H9 (cell line): ENCODE results near the gene LIPE. TPM values are rescaled to one million over a fixed set of nuclear protein-coding genes. Genes with fewer than 3 reads are reported as not detected.

Experiments
- DNase-seq: peaks from one replicate; pipeline ENCODE4 v3.0.0-alpha.2; 2017
- H2AFZ ChIP-seq: one replicate; pipeline ENCODE4 v1.6.1; 2013; ENCODE audit warnings: mild to moderate bottlenecking, low read length, control low read depth, moderate library complexity
- H2AK5ac ChIP-seq: 2 replicates; pipeline ENCODE4 v1.6.1; 2013; ENCODE audit warnings: low read length, control low read depth, mixed read lengths; ENCODE audit not compliant: insufficient read length
- H2BK120ac ChIP-seq: one replicate; pipeline ENCODE4 v1.6.1; 2013; ENCODE audit warnings: low read depth, mild to moderate bottlenecking, low read length, control low read depth, inconsistent platforms; ENCODE audit not compliant: poor library complexity, severe bottlenecking
- H2BK12ac ChIP-seq: 2 replicates; pipeline ENCODE4 v1.6.1; 2013; ENCODE audit warnings: low read length, control low read depth, mixed read lengths, low read depth; ENCODE audit not compliant: insufficient read length
- H2BK15ac ChIP-seq: 2 replicates; pipeline ENCODE4 v1.6.1; 2013; ENCODE audit warnings: low read depth, low read length, control low read depth
- H2BK20ac ChIP-seq: one replicate; pipeline ENCODE4 v1.6.1; 2013; ENCODE audit warnings: low read depth, mild to moderate bottlenecking, low read length, control low read depth, inconsistent platforms; ENCODE audit not compliant: poor library complexity, severe bottlenecking
- H2BK5ac ChIP-seq: 2 replicates; pipeline ENCODE4 v1.6.1; 2013; ENCODE audit warnings: low read length, control low read depth, mixed read lengths; ENCODE audit not compliant: insufficient read length
- H3K14ac ChIP-seq: 2 replicates; pipeline ENCODE4 v1.6.1; 2013; ENCODE audit warnings: low read length, control low read depth; ENCODE audit not compliant: insufficient read depth
- H3K18ac ChIP-seq: 2 replicates; pipeline ENCODE4 v1.6.1; 2013; ENCODE audit warnings: low read depth, mild to moderate bottlenecking, mixed read lengths, low read length, control low read depth; ENCODE audit not compliant: insufficient read length
- H3K23ac ChIP-seq: 2 replicates; pipeline ENCODE4 v1.6.1; 2013; ENCODE audit warnings: low read length, control low read depth, mixed read lengths, low read depth; ENCODE audit not compliant: insufficient read length
- H3K23me2 ChIP-seq: 2 replicates; pipeline ENCODE4 v1.6.1; 2013; ENCODE audit warnings: low read depth, mild to moderate bottlenecking, mixed read lengths, low read length, control low read depth; ENCODE audit not compliant: insufficient read length, poor library complexity, severe bottlenecking
- H3K27ac ChIP-seq: 2 replicates; pipeline ENCODE4 v1.5.1; 2013; ENCODE audit warnings: low read length, control low read depth, mixed read lengths, low read depth; ENCODE audit not compliant: insufficient read length
- H3K27me3 ChIP-seq: 2 replicates; pipeline ENCODE4 v1.6.1; 2013; ENCODE audit warnings: low read length, control low read depth, inconsistent platforms; ENCODE audit not compliant: insufficient read depth
- H3K4ac ChIP-seq: 2 replicates; pipeline ENCODE4 v1.6.1; 2013; ENCODE audit warnings: low read depth, mild to moderate bottlenecking, control low read depth, inconsistent platforms, low read length, moderate library complexity
- H3K4me1 ChIP-seq: 2 replicates; pipeline ENCODE4 v1.6.1; 2013; ENCODE audit warnings: low read length, control low read depth, inconsistent platforms; ENCODE audit not compliant: insufficient read depth
- H3K4me2 ChIP-seq: 2 replicates; pipeline ENCODE4 v1.6.1; 2013; ENCODE audit warnings: low read length, control low read depth, mixed read lengths; ENCODE audit not compliant: insufficient read length, insufficient read depth
- H3K56ac ChIP-seq: 2 replicates; pipeline ENCODE4 v1.6.1; 2013; ENCODE audit warnings: low read depth, mild to moderate bottlenecking, mixed read lengths, low read length, control low read depth; ENCODE audit not compliant: insufficient read length
- H3K79me1 ChIP-seq: 2 replicates; pipeline ENCODE4 v1.6.1; 2013; ENCODE audit warnings: low read depth, mild to moderate bottlenecking, moderate library complexity, low read length, control low read depth, inconsistent platforms; ENCODE audit not compliant: insufficient read depth, poor library complexity, severe bottlenecking
- H3K79me2 ChIP-seq: 2 replicates; pipeline ENCODE4 v1.6.1; 2013; ENCODE audit warnings: low read length, control low read depth, inconsistent platforms; ENCODE audit not compliant: insufficient read depth
- H3K9ac ChIP-seq: 2 replicates; pipeline ENCODE4 v1.6.1; 2013; ENCODE audit warnings: low read length, control low read depth, mixed read lengths; ENCODE audit not compliant: insufficient read length; ENCODE audit errors: extremely low read depth
- H3K9me3 ChIP-seq: one replicate; pipeline ENCODE4 v1.6.1; 2013; ENCODE audit warnings: low read depth, low read length, inconsistent platforms; ENCODE audit not compliant: control insufficient read depth
- H3T11ph ChIP-seq: one replicate; pipeline ENCODE4 v1.6.1; 2013; ENCODE audit warnings: mild to moderate bottlenecking, low read length, control low read depth, inconsistent platforms
- H4K20me1 ChIP-seq: one replicate; pipeline ENCODE4 v1.6.1; 2013; ENCODE audit not compliant: control insufficient read depth, insufficient read length, insufficient read depth
- H4K5ac ChIP-seq: 2 replicates; pipeline ENCODE4 v1.6.1; 2013; ENCODE audit warnings: low read depth, mild to moderate bottlenecking, mixed read lengths, low read length, control low read depth; ENCODE audit not compliant: insufficient read length
- H4K8ac ChIP-seq: replicated peaks from 2 replicates; pipeline ENCODE4 v1.6.1; 2013; ENCODE audit warnings: low read length, control low read depth, mixed read lengths, low read depth; ENCODE audit not compliant: insufficient read length
- H4K91ac ChIP-seq: 2 replicates; pipeline ENCODE4 v1.6.1; 2013; ENCODE audit warnings: low read depth, mild to moderate bottlenecking, moderate library complexity, mixed read lengths, low read length, control low read depth; ENCODE audit not compliant: insufficient read length
- H3K27ac Mint-ChIP-seq, 3 experiments: 2 replicates in 2 of 3; 3 replicates in 1 of 3; pipeline ENCODE4 v1.8.0; 2020 to 2021; ENCODE audit warnings: mixed read lengths in 3 of 3, mild to moderate bottlenecking in 1 of 3, moderate library complexity in 1 of 3
- H3K27me3 Mint-ChIP-seq: 2 replicates; pipeline ENCODE4 v1.8.0; 2021; ENCODE audit warnings: low read depth, mild to moderate bottlenecking, moderate library complexity, mixed read lengths
- H3K36me3 Mint-ChIP-seq, 3 experiments: 2 replicates in 2 of 3; 3 replicates in 1 of 3; pipeline ENCODE4 v1.8.0; 2020 to 2021; ENCODE audit warnings: low read depth in 3 of 3, mixed read lengths in 3 of 3; ENCODE audit not compliant: insufficient read depth in 1 of 3
- H3K4me1 Mint-ChIP-seq, 2 experiments: 2 replicates each; pipeline ENCODE4 v1.8.0; 2020; ENCODE audit warnings: mixed read lengths in 2 of 2
- H3K4me3 Mint-ChIP-seq, 2 experiments: 2 replicates in 1 of 2; 3 replicates in 1 of 2; pipeline ENCODE4 v1.8.0; 2020 to 2021; ENCODE audit warnings: mild to moderate bottlenecking in 2 of 2, mixed read lengths in 2 of 2, moderate library complexity in 1 of 2
- H3K9me3 Mint-ChIP-seq, 2 experiments: 2 replicates in 1 of 2; 3 replicates in 1 of 2; pipeline ENCODE4 v1.8.0; 2020; ENCODE audit warnings: mild to moderate bottlenecking in 2 of 2, mixed read lengths in 2 of 2, moderate library complexity in 1 of 2
- WGBS: extraction: QIAGEN DNeasy Blood & Tissue Kit; methylation state at CpG from one replicate; pipeline ENCODE4 v1.1.7; 2013; ENCODE audit warnings: missing lambda C conversion rate, low lambda C conversion rate, mixed read lengths; ENCODE audit not compliant: insufficient read length; ENCODE audit errors: extremely low coverage; 5-methylcytosine and 5-hydroxymethylcytosine counted together
- long read RNA-seq: library from polyadenylated mRNA; unstranded; transcript quantifications from one replicate; pipeline ENCODE4 v2.0.0, GENCODE V29; 2020
- total RNA-seq: library from RNA; stranded (reverse); gene quantifications from 2 replicates; pipeline ENCODE4 v1.2.1, GENCODE V29; 2021
- TF ChIP-seq, protein P1 (sequence below): fragments of 200-600 bp; sonication (generic); conservative IDR thresholded peaks from 3 replicates; pipeline ENCODE4 v1.8.0; 2021; ENCODE audit warnings: antibody characterized with exemption, mild to moderate bottlenecking

Gene LIPE, protein sequence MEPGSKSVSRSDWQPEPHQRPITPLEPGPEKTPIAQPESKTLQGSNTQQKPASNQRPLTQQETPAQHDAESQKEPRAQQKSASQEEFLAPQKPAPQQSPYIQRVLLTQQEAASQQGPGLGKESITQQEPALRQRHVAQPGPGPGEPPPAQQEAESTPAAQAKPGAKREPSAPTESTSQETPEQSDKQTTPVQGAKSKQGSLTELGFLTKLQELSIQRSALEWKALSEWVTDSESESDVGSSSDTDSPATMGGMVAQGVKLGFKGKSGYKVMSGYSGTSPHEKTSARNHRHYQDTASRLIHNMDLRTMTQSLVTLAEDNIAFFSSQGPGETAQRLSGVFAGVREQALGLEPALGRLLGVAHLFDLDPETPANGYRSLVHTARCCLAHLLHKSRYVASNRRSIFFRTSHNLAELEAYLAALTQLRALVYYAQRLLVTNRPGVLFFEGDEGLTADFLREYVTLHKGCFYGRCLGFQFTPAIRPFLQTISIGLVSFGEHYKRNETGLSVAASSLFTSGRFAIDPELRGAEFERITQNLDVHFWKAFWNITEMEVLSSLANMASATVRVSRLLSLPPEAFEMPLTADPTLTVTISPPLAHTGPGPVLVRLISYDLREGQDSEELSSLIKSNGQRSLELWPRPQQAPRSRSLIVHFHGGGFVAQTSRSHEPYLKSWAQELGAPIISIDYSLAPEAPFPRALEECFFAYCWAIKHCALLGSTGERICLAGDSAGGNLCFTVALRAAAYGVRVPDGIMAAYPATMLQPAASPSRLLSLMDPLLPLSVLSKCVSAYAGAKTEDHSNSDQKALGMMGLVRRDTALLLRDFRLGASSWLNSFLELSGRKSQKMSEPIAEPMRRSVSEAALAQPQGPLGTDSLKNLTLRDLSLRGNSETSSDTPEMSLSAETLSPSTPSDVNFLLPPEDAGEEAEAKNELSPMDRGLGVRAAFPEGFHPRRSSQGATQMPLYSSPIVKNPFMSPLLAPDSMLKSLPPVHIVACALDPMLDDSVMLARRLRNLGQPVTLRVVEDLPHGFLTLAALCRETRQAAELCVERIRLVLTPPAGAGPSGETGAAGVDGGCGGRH
- 5.7 and 6.3 TPM in 2 replicates for total RNA-seq
- long read RNA-seq, partial matches to known transcripts = 1 of 9 reads
- long read RNA-seq, other reads (novel, unspliced or antisense) = 8 of 9 reads

DNA sequence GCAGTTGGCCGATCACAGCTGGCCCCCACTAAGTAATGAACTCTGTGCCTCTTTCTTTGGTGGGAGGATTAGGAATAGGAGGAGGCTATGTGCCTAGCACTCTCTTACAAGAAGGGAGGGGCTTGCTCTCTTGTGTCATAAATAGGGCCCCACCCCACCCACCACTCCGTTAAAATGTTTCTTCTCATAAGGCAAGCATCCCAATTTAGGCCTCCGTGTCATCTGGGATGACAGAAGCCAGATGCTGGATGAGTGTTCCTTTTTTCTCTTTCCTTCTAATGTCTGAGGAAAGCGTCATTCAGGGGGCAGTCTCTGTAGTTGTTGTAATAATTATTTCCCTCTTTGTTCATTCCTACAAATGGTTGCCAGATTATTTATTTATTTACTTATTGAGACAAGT, at the start of gene LIPE:
Gene LIPE, minus strand, starts transcription at position 76 of the 400 bp plus-strand sequence. CDS start 239 bp downstream, outside the sequence.
- H3K4me3 Mint-ChIP-seq = no peak within 1 kb of the TSS
- no peak within 1 kb of the TSS for H3K23ac ChIP-seq

More for the DNA sequence above, at the start of gene LIPE:
- H3K4me2 ChIP-seq = no peak within 1 kb of the TSS
- Mint-ChIP-seq H3K27ac (no peak within 1 kb of the TSS), H3K27me3 (peaks cover 70% of the 10 kb centered on the region), H3K36me3 (peaks cover 0 to 3% (median 0%) of the 10 kb centered on the region in 3 experiments; a peak in 2 of 7 replicates), H3K9me3 (peaks cover 0 to 3% of the 10 kb centered on the region in 2 experiments; a peak in 3 of 5 replicates), H3K4me1 (peaks cover 17 to 34% of the 10 kb centered on the region in 2 experiments)
- H3K27ac ChIP-seq = no peak within 1 kb of the TSS
- H4K8ac ChIP-seq = no peak within 1 kb of the TSS
- H2BK120ac ChIP-seq = no peak within 1 kb of the TSS
- H2BK12ac ChIP-seq = no peak within 1 kb of the TSS
- H3K23me2 ChIP-seq = peaks cover 7% of the 10 kb centered on the region
- DNase-seq = no peak
- no peak within 1 kb of the TSS; the same call in 1 of the 2 replicates for H3K14ac ChIP-seq
- no peak within 1 kb of the TSS for H2BK20ac ChIP-seq
- TF ChIP-seq, protein P1, sequence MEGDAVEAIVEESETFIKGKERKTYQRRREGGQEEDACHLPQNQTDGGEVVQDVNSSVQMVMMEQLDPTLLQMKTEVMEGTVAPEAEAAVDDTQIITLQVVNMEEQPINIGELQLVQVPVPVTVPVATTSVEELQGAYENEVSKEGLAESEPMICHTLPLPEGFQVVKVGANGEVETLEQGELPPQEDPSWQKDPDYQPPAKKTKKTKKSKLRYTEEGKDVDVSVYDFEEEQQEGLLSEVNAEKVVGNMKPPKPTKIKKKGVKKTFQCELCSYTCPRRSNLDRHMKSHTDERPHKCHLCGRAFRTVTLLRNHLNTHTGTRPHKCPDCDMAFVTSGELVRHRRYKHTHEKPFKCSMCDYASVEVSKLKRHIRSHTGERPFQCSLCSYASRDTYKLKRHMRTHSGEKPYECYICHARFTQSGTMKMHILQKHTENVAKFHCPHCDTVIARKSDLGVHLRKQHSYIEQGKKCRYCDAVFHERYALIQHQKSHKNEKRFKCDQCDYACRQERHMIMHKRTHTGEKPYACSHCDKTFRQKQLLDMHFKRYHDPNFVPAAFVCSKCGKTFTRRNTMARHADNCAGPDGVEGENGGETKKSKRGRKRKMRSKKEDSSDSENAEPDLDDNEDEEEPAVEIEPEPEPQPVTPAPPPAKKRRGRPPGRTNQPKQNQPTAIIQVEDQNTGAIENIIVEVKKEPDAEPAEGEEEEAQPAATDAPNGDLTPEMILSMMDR = no peak
- H3K4me1 ChIP-seq = no peaks in the 10 kb centered on the region
- no peaks in the 10 kb centered on the region for H3K79me1 ChIP-seq
- H3K27me3 ChIP-seq = peaks cover 10% of the 10 kb centered on the region; the same call in 1 of the 2 replicates
- no peak within 1 kb of the TSS for H3K18ac ChIP-seq
- no peak within 1 kb of the TSS for H4K5ac ChIP-seq
- no peak within 1 kb of the TSS for H4K91ac ChIP-seq
- H3K9me3 ChIP-seq = no peaks in the 10 kb centered on the region
- H2AFZ ChIP-seq = no peak within 1 kb of the TSS
- no CpG with 5 or more reads among the region's 4 CpGs for WGBS
- H3K4ac ChIP-seq = no peak within 1 kb of the TSS
- no peak within 1 kb of the TSS for H2BK15ac ChIP-seq
- H3T11ph ChIP-seq = no peak within 1 kb of the TSS
- H3K56ac ChIP-seq = no peak within 1 kb of the TSS
- no peak within 1 kb of the TSS for H2AK5ac ChIP-seq
- H2BK5ac ChIP-seq = no peak within 1 kb of the TSS
- no peaks in the 10 kb centered on the region for H3K79me2 ChIP-seq
- H4K20me1 ChIP-seq = no peaks in the 10 kb centered on the region
- no peak within 1 kb of the TSS for H3K9ac ChIP-seq
